HepG2 (cell line): ENCODE results near the gene RNF38. TPM values are rescaled to one million over a fixed set of nuclear protein-coding genes. Genes with fewer than 3 reads are reported as not detected.

ENCODE experiments used
- ATAC-seq: fragments of 200-7000 bp; cut with Tn5 transposase; 3 replicates; pipeline ENCODE4 v1.9.1; 2020; ENCODE audit warnings: mild to moderate bottlenecking, moderate library complexity
- BruUV-seq: library from RNA; stranded (reverse); fragments of 400-500 nt; replicated peaks from 2 replicates; lab custom pipeline; 2021; lab: Mats Ljungman, UMichigan
- CTCF ChIA-PET: fragments of 300-600 bp; formaldehyde crosslinking; extraction: SDS; loops from one replicate; lab custom pipeline; 2021; ENCODE audit warnings: low total read pairs, inconsistent platforms, low intra/inter-chr PET ratio; lab: Yijun Ruan, JAX
- POLR2A ChIA-PET: fragments of 350-600 bp; sonication (Branson Sonifier 250); formaldehyde crosslinking; loops from one replicate; lab custom pipeline; 2020; ENCODE audit warnings: antibody characterized with exemption, inconsistent platforms; lab: Yijun Ruan, JAX
- DNase-seq: peaks from one replicate; pipeline ENCODE4 v3.0.0-alpha.2; 2015; ENCODE audit warnings: low spot score
- FAIRE-seq: peaks from 3 replicates; lab custom pipeline; 2011; peaks lifted over from hg19 to GRCh38; lab: Jason Lieb, UNC
- H2AFZ ChIP-seq: one replicate; pipeline ENCODE4 v1.6.1; 2011; ENCODE audit warnings: low read length, inconsistent platforms
- H3K27ac ChIP-seq: fragments of 300-600 bp; 3 replicates; pipeline ENCODE4 v1.8.0; 2011; ENCODE audit warnings: mixed run types, mild to moderate bottlenecking, mixed read lengths, low read length, inconsistent platforms; ENCODE audit not compliant: insufficient read depth; ENCODE audit errors: extremely low read length
- H3K27me3 ChIP-seq, 2 experiments: fragments of 200-600 bp in 1 of 2; 2 replicates in 1 of 2; 3 replicates in 1 of 2; pipeline versions ENCODE4 v1.6.0 to v1.8.0; 2011; ENCODE audit warnings: low read length in 2 of 2, mild to moderate bottlenecking in 2 of 2, moderate library complexity in 2 of 2, inconsistent platforms in 1 of 2; ENCODE audit not compliant: insufficient read depth in 2 of 2, control insufficient read depth in 1 of 2
- H3K36me3 ChIP-seq, 2 experiments: fragments of 200-600 bp in 1 of 2; replicated peaks in 1 of 2; 2 replicates in 1 of 2; 3 replicates in 1 of 2; pipeline versions ENCODE4 v1.5.1 to v1.8.0; 2011; ENCODE audit warnings: low read length in 2 of 2, inconsistent platforms in 1 of 2; ENCODE audit not compliant: insufficient read depth in 2 of 2, control insufficient read depth in 1 of 2
- H3K4me1 ChIP-seq: 2 replicates; pipeline ENCODE4 v1.5.1; 2012; ENCODE audit warnings: low read length, inconsistent platforms; ENCODE audit not compliant: insufficient read depth
- H3K4me2 ChIP-seq: 2 replicates; pipeline ENCODE4 v1.6.0; 2011; ENCODE audit warnings: low read depth, low read length, inconsistent platforms
- H3K4me3 ChIP-seq, 3 experiments: fragments of 200-600 bp in 1 of 3; sonication (generic), shearing (Covaris generic) in 1 of 3; replicated peaks in 1 of 3; 2 replicates each; pipeline ENCODE4 v1.5.1; 2011 to 2016; ENCODE audit warnings: low read length in 3 of 3, inconsistent platforms in 2 of 3, low read depth in 2 of 3, mild to moderate bottlenecking in 2 of 3, control low read depth in 1 of 3, mixed read lengths in 1 of 3; ENCODE audit not compliant: insufficient read depth in 1 of 3
- H3K79me2 ChIP-seq: one replicate; pipeline ENCODE4 v1.6.1; 2011; ENCODE audit warnings: low read length, inconsistent platforms; ENCODE audit not compliant: insufficient read depth
- H3K9ac ChIP-seq: 2 replicates; pipeline ENCODE4 v1.6.0; 2011; ENCODE audit warnings: mild to moderate bottlenecking, low read depth, low read length, inconsistent platforms; ENCODE audit not compliant: insufficient read depth
- H3K9me3 ChIP-seq: 2 replicates; pipeline ENCODE4 v1.5.1; 2012; ENCODE audit warnings: mild to moderate bottlenecking, low read length
- H4K20me1 ChIP-seq: 2 replicates; pipeline ENCODE4 v1.6.0; 2011; ENCODE audit warnings: inconsistent platforms, mild to moderate bottlenecking, low read length, moderate library complexity; ENCODE audit not compliant: insufficient read depth
- CBX5 ChIP-seq: sonication (generic); formaldehyde crosslinking; IDR thresholded peaks from 2 replicates; pipeline ENCODE4 v1.4.0; 2020; ENCODE audit warnings: missing genetic modification reagents, borderline replicate concordance
- EHMT2 ChIP-seq: fragments of 200-600 bp; sonication (generic); IDR thresholded peaks from 2 replicates; pipeline ENCODE4 v1.7.0; 2017; ENCODE audit warnings: antibody characterized with exemption, low read depth, low read length, borderline replicate concordance
- ETV5 ChIP-seq: IDR thresholded peaks from 2 replicates; pipeline ENCODE4 v1.6.1; 2018; ENCODE audit warnings: missing biosample characterization, missing genetic modification reagents, inconsistent platforms, borderline replicate concordance
- KAT2B ChIP-seq: fragments of 150-350 bp; IDR thresholded peaks from 2 replicates; pipeline ENCODE4 v1.6.1; 2014; ENCODE audit warnings: low read depth, low read length, borderline replicate concordance
- NPAS2 ChIP-seq: sonication (generic); formaldehyde crosslinking; IDR thresholded peaks from 2 replicates; pipeline ENCODE4 v1.8.0; 2022; ENCODE audit warnings: mild to moderate bottlenecking, missing genetic modification reagents, borderline replicate concordance
- POLR2G ChIP-seq: fragments of 200-400 bp; formaldehyde crosslinking; IDR thresholded peaks from 2 replicates; pipeline ENCODE4 v1.6.1; 2018; ENCODE audit warnings: mild to moderate bottlenecking, low read depth, low read length, moderate library complexity
- REPIN1 ChIP-seq: sonication (generic); formaldehyde crosslinking; IDR thresholded peaks from 2 replicates; pipeline ENCODE4 v1.8.0; 2022; ENCODE audit warnings: missing genetic modification reagents, low read depth, mild to moderate bottlenecking, borderline replicate concordance
- SSRP1 ChIP-seq: IDR thresholded peaks from 2 replicates; pipeline ENCODE4 v1.6.1; 2016; ENCODE audit warnings: control low read depth
- SUZ12 ChIP-seq: fragments of 150-350 bp; IDR thresholded peaks from 2 replicates; pipeline ENCODE4 v1.6.1; 2014; ENCODE audit warnings: low read depth, low read length
- ZNF451 ChIP-seq: sonication (generic); formaldehyde crosslinking; IDR thresholded peaks from 2 replicates; pipeline ENCODE4 v1.5.0; 2020; ENCODE audit warnings: mild to moderate bottlenecking, missing genetic modification reagents
- ZNF670 ChIP-seq: sonication (generic); formaldehyde crosslinking; IDR thresholded peaks from 2 replicates; pipeline ENCODE4 v1.8.0; 2022; ENCODE audit warnings: mild to moderate bottlenecking, missing genetic modification reagents, borderline replicate concordance
- WGBS: methylation state at CpG from one replicate; pipeline ENCODE4 v1.1.6; 2017; ENCODE audit warnings: low lambda C conversion rate; 5-methylcytosine and 5-hydroxymethylcytosine counted together
- in situ Hi-C: cut with HindIII; loops from 2 replicates; pipeline ENCODE4 v1.10.0; 2017; ENCODE audit warnings: low pct_unique_long_range_greater_than_20kb; ENCODE audit not compliant: extremely low pct_ligation_motif_present
- intact Hi-C: fragments of 100-400 bp; cut with micrococcal nuclease; formaldehyde crosslinking; loops from one replicate; pipeline ENCODE4 v1.10.0; 2022; ENCODE audit not compliant: unreplicated experiment
- polyA plus RNA-seq, 8 experiments: library from polyadenylated mRNA; depleted of rRNA in 3 of 8; stranded (reverse) in 7 of 8; unstranded in 1 of 8; fragments of >200 nt; fragmentation: Illumina TruSeq in 4 of 8; extraction: Trizol in 4 of 8; gene quantifications; 2 replicates each; pipeline versions ENCODE4 v1.2.1 to v1.2.3, GENCODE V29; 2011 to 2016; ENCODE audit warnings: low read depth in 4 of 8, missing spikeins in 1 of 8, mixed read lengths in 1 of 8; ENCODE audit not compliant: insufficient read depth in 1 of 8
- total RNA-seq, 5 experiments: library from RNA; depleted of rRNA; stranded (reverse); fragments of >200 nt; fragmentation: Illumina TruSeq; extraction: Trizol; gene quantifications; 2 replicates each; pipeline ENCODE4 v1.2.3, GENCODE V29; 2016; ENCODE audit warnings: low read depth in 1 of 5

The RNF38 gene
- total and polyA plus RNA-seq, 2 of the 13 experiments (the other 11 are each of a cell fraction or from before 2014, with no cell fraction given), result 9.1 to 32.1 TPM

DNA sequence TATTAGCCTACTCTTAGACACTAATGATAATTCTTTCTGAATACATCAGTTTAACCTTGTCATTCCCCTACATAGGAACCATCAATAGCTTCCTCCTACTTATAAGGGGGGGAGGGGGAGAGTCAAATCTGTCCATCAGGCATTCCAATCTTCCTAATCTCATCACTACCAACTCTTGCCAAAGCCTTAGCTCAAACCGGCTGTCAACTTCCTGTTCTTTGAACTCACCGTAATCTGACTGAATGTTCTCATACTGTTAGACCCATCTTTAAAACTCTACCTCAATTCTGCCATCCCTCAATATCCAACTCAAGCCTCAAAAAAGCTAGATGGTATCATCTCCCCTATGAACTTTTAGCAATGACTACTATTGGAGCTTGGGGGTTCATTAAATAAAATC lies 41.9 kb upstream of the RNF38 start:
- WGBS, result 92% methylated on average over 2 of the region's 2 CpGs
- in situ Hi-C loops, result no loop called here
- Histone ChIP-seq H3K27me3 (no peaks in the 10 kb centered on the region), H4K20me1 (no peaks in the 10 kb centered on the region), H3K4me3 (no peak overlapping the region), H3K27ac (no peak overlapping the region), H3K36me3 (no peaks in the 10 kb centered on the region; a peak in 1 of 5 replicates), H3K9me3 (no peaks in the 10 kb centered on the region), H3K79me2 (peaks cover 6% of the 10 kb centered on the region), H2AFZ (no peak overlapping the region), H3K9ac (no peak overlapping the region), H3K4me2 (no peak overlapping the region), H3K4me1 (no peaks in the 10 kb centered on the region)
- FAIRE-seq (no peak), ATAC-seq (no peak), DNase-seq (no peak)
- BruUV-seq, result no TSS peak
- TF ChIP-seq POLR2G (no peak), ETV5 (CRISPR knock-in tag) (no peak), REPIN1 (CRISPR knock-in tag) (no peak), SUZ12 (no peak), KAT2B (no peak), ZNF451 (no peak), EHMT2 (no peak), SSRP1 (CRISPR knock-in tag) (no peak), CBX5 (no peak), ZNF670 (CRISPR knock-in tag) (no peak), NPAS2 (CRISPR knock-in tag) (no peak)
- ChIA-PET POLR2A (no interaction called here), CTCF (no interaction called here)
- intact Hi-C loops, result no loop called here
